HG03095 (cell line): ENCODE measurements around the gene URM1.

Experiments
- ATAC-seq: cut with Tn5 transposase; IDR thresholded peaks from one replicate; pipeline ENCODE4 v1.9.1; 2021; ENCODE audit warnings: moderate library complexity; ENCODE audit not compliant: unreplicated experiment

Gene URM1

DNA sequence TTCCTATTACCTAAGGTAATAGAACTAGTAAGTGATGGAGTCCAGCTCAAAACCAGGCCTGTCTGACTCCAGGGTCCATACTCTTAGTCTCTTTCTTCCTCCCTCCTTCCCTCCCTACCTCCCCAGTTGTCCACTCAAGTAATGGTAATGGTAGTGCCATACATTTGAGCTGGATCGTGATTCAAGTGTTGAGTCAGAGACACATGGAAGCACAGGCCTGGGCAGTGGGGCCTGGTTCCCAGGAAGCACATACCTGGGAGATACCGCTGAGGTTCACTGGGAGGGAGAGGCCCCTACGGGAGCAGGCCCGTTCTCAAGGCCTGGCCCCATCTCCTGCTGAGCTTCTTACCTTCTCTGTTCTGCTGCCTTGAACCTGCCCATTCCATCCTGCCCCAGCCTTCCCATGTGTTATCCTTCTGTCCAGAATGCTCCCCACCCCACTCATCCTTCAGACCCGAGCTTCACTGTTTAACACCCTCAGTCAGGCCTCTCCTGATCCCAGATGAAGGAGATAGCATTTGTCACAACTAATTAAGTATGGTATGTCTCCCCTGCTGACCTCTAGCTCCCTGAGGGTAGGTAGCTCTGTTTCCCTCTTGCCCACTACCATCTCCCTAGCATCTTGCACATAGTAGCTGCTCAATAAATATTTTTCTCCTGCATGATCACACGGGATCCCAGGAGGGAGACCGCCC, 13.8 kb downstream of the URM1 start:
- no peak for ATAC-seq

DNA sequence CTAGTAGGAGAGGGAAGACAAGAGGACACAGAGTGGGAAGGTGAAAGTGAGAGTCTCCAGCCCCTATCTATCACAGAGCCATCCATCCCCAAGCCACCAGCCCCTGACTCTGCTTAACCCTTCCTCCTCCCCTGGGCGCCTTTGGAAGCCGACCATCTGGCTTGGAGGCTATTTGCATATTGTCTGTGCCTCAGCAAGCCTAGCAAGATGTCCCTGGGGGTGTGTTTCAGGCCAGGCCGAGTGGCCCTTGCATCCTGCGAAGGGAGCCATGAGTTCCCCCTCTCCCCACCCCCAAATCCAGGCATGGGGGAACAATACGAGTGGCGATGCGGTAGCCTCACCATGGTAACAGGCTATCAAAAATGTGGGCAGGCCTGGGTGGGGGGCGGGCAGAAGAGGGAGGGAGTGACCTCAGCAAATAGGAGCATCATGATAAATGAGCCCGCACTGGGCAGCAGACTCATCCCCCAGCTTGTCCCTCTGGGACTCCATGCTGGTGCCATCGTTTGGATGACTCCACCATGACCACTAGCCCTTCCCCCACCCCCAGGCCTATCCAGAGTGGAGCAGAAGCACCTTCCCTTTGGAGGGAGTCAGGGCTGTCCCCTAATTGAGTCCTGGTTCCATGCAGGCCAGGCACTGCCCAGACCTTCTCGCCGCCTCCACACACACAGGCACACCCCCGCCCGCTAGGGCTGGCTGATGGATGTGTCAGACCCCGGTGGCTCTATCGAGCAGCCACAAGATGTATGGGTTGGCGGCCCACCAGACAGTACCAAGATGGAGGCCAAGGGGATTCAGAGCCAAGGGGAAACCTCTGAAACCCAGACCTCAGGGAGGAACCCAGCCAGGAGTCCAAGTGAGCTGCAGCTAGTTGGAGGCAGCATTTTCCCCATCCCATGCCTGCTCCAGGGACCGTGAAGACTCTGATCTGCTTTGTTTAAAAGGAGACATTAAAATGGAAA, 14.6 kb downstream of the URM1 start:
- ATAC-seq, result no peak

DNA sequence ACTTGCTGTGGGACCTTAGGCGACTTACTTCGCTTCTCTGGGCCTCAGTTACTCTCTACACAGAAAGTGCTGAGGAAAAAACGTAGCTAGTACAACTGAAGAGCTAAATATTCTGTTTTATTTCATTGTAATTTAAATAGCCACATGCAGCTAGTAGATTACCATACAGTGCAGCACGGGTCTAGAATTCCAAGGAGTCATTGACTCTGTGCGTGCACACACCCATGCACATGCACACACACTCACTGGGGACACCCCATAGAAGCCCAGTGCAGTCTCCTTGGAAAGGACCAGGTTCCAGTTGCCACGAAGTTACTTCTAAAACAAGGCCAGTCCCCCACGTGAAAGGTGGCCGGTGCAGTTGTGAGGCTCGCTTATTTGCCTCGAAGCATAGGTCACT, 17.0 kb downstream of the URM1 start:
- ATAC-seq, result no peak

DNA sequence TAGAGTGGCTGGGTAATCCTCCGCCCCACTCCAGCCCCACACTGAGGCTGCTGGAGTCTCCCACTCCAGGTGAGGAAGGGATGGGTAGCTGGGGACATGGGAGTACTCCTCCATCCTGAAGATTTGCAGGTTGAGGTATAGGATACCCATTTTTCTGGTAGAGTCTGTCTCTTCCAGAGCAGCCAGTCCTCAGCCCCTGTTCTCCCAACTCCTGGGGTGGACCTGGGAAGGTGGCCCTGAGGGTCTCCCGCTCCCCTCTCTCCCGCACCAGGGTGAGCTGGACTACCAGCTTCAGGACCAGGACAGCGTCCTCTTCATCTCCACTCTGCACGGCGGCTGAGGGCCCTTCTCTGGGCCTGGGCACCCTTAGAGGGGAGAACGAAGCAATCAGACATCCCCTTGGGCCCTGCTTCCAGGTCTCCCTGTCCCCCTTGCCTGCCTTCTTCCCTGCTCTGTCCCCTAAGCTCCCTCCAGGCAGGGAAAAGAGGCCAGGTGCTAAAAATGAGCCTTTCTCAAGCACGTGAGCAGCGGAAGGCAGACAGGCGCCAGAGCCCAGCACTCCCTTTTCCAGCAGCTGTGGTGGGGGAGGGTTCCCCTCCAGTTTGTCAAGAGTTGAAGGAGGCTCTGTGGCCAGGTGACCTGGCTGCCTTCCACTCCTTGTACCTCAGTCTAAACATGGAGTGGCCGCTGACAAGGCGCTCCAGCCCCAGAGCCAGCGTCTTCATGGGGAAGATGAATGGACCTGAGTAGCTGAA, 18.4 kb downstream of the URM1 start:
- no peak for ATAC-seq

DNA sequence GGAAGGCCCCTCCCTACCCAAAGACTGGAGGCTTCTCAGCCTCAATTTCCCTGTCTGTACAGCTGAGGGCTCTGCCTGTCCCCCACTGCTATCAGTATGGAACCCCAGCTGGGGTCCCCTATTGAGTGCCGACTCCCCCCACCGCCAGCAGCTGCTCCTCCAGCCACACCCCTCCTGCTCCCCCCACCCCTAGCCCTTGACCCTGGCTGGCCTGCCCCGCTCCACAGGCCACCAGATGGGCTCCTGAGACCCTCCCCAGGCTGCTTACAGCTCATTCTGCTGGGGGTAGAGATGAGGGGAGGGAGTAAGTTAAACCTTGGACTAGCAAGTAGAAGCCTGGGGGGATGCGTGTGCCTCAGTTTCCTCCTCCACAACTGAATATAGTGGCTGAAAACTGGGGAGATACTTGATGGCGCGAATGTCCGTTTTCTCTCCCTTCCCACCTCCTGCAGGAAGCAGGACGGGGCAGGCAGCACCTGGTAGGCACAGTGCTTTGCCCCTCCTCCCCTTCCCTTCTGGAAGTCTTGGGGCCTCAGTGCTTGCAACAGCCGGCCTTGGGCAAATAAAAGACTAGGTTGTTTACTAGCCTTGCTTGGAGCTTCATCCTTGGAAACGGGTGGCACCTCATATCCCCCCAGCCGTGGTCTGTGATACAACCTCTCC, 19.1 kb downstream of the URM1 start:
- ATAC-seq, result no peak

DNA sequence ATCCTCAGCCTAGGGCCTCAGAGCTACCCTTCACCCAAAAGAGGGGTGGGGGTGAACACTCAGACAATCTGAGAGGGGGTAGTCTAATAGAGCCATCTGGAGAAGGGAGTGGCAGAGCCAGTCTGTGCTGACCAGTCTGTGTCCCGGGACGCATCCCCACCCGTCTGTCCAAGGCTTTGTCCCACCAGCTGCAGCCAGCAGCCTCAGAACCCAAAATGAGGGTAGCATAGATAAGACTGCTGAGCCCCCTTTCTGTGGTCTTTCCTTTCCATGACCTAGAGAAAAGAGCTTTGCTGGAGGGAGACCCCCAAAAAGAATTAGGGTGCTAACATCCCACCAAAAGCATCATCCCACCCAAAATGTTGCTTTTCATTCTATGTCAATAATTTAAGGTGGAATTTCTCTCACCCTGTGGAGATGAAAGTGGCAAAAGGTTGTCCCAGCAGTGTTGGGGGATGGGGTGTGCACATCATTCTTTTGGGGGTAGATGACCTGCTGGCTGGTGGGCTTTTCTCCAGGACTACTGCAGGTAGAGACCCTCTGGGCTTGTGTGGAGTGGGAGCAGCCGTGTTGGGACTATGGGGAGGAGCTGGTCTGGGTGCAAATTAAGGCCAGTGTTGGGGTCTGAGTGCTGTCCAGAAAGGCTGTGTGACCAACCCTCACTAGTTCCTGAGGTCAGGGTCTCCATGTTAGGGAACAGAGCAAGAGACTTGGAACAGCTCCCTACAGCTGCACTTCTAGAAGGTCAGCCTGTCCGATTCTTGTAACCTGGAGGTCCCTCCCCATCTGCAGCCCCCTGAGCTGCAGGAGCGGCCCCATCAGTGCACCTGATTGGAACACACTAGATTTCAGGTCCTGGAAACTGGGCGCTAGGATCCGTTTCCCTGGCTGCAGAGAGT, 19.9 kb downstream of the URM1 start:
- ATAC-seq, result no peak

DNA sequence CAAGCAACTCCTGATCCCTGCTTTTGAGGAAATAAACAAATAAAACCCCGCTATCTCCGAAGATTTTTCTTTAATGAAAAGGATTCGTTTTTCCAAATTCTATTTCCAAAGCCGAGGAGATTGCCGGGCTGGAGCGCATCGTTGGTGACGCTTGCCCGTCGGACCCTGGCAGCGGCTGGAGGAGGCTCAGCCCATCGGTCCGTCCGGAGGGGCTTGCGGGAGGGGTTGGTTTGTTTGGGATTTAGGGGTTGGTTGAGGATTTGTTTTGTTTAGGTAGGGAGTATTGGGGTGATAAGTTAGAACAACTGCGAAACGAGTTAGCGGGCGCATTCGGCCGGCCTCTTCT, 20.8 kb downstream of the URM1 start:
- ATAC-seq, result no peak

DNA sequence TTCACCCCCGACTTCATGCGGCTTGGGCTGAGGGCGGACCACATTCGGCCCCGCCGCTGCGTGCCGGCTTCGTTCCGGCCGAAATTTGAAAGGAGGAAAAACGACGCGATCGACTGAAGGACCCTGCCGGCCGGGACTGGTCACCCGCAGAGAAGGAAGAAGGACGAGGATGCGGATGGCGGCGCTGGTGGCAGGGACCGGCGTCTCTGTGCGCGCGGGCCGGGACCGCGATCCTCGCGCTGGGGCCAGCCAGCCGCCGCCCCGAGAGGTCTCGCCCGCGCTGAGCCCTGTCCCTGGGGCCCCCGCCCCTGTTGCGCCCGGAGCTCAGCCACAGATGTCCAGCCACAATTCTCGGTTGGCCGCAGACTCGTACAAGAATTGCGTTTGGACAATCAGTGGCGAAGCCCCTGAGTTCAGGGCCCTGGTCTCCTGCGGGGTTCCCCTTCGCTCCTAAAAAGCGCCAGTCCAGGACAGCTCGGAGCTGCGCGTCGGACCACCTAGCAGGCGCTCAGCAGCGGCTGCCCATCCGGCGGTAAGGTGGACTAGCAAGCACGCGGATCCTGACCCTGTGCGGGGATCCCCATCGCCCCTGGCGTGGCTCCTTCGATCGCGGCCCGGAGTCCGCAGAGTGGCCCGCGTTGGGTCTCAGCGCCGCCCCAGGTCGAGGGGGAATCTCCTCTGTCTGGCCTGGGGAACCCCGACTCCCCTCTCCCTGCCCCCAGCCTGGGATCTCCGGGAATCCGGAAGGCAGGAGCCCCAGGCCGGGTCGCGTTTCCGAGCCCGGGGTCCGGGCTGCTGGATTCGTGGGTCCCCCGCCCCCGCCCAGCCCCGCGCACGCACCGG, 21.3 kb downstream of the URM1 start:
- no peak for ATAC-seq

DNA sequence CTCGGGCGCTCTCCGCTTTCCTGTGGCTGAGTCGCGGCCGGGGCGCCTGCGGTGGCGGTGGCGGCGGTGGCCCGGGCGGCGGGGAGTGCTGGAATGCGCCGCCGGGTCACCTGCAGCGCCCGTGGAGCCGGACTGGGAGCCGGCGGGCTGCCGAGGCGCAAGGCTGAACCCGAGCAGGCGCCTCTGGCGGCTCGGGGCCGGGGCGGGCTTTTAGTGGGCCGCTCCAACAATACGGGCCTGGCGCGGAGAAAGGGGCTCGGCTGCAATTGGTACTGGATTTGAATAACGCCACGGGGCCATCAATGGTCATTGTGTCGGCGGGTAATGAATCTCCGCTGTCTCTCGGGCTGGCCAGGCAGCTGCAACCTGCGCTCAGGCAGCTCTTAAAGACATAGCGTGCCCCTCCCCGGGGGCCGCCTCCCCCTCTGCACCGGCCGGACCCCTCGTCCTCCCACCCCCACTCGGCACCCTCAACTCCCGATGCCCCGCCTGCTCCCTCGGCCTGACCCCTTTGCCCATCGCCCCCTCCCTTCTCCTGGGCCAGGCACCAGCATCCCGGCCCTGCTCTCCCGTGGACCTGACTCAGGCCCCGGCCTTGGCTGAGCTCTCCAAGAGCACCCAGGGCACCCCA, 22.1 kb downstream of the URM1 start:
- ATAC-seq, result no peak

DNA sequence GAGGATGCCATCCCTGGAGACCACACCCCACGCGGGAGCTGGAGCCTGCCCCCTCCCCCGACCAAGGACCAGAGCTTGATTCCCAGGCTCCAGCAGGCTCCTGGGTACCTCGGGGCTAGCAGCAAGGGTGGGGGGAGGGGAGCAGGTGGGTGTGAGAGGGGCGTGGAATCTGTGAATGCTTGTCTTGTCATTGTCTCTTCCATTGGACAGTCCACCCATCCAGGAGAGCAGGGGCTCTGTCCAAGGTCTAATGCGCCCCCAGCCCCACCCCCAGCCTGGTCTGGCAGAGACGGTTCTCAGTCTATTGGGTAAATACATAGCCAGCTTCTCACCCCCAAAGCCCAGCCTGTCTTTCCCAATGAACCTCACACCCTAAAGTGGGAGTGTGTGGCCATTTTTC, 22.8 kb downstream of the URM1 start:
- ATAC-seq, result no peak

DNA sequence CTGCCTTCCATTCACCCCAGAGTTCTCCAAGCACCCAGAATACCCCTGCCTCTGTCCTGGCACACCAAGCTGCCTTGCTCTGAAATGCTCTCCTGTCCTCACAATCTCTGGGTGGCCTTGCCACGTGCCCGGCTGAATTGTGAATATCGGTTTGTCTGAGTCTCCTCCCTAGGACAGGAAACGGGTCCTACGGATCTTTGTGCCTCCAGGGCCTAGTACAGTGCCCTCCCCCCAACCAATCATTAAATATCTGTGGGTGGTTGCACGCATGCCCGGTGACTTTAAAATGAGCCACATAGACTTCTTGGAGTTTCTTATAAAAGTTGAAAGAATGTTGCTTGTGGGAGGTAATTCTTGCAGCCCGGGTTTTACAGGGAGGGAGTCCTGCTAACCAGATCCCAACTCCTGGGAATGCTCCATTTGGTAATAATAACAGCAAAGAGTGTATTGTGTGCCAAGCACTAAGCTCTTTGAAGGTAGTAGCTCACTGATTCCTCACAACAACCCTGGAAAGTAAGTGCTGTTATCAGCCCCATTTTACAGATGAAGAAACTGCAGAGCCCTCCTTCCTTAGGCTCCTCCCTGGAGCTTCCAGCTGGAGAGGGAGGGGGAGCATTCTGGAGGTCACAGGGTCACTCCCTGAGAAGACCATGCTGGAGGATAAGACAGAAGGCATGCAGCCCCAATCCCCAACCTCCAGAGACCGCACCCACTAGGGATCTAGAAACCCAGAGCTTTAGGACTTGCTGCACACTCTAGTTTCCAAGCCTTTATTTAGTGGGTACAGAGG, 23.4 kb downstream of the URM1 start:
- no peak for ATAC-seq

DNA sequence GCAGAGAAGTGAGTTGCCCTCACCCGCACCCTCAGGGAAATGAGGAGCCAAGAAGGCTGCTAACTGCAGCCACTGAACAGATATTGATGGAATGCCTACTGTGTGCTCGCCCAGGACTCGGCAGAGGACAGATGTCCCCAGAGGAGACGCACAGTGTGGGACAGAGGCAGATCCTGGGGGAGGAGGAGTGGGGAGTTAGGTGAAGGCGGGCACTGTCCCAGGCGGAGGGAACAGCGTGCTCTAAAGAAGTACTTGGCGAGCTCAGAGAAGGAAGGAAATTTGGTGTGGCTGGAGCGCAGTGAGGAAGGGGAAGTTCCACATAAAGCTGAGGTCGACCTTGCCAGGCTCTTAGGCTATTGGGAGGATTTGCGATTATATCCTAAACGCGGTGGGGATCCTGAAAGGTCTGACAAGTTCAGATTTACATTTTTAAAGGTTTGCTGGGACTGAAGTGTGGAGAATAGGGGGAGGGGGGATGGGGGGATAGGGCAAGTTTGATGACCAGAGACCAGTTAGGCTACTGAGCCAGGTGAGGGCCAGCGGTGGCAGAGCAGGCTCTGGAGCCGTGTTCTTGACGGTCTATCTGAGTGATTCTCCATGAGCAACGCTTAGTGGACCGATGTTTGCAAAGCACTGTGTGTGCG, 25.9 kb downstream of the URM1 start:
- ATAC-seq, result no peak

DNA sequence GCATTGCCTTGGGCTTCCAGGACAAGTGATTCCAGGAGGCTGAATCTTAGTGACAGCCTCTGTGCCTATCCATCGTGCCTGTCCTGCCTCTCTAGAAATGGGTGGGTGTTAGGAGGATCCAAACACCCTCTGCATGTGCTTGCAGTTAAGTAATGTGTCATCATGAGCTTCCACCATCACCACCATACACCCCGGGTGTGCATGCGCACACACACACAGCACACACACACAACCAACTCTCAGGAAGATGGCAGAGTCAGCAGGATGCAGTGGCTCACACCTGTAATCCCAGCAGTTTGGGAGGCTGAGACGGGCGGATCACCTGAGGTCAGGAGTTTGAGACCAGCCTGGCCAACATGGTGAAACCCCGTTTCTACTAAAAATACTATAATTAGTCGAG, 26.7 kb downstream of the URM1 start:
- ATAC-seq, result no peak

DNA sequence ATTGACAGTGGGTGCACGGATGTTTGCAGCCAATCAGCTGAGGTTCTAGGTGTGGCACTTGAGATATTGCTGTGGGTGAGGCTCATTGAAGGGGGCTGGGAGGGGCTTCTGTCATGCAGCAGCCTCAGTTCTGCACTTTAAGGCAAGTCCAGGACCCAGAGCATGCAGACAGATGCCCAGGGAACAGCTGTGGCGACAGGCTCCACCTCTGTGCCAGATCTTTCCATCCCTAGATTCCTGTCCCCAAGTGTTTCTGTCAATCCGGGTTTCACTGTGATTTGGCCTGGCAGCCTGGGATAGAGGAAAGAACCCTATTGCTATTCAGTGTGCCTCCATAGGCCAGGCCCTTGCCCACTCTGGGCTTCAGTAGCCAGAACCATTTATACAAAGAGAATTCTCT, 28.7 kb downstream of the URM1 start:
- ATAC-seq, result no peak

DNA sequence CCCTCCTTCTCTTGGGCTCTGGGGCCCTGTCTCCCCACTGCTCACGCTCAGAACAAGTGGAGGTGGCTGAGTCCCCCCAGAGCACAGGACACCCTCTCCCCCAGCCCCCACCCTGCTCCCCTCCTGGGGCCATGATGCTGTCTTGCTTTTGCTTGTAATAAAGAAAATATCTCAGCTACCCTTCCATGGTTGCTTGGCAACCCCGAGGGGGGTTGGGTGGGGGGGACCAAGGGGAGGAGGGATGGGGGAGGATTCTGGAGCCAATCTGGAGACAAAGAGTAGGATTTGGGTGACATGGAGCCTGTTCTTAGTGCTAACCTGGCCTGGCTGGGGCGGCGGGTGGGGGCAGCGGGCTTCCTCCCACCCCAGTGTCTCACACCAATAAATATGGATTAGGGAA, 33.4 kb downstream of the URM1 start:
- no peak for ATAC-seq

DNA sequence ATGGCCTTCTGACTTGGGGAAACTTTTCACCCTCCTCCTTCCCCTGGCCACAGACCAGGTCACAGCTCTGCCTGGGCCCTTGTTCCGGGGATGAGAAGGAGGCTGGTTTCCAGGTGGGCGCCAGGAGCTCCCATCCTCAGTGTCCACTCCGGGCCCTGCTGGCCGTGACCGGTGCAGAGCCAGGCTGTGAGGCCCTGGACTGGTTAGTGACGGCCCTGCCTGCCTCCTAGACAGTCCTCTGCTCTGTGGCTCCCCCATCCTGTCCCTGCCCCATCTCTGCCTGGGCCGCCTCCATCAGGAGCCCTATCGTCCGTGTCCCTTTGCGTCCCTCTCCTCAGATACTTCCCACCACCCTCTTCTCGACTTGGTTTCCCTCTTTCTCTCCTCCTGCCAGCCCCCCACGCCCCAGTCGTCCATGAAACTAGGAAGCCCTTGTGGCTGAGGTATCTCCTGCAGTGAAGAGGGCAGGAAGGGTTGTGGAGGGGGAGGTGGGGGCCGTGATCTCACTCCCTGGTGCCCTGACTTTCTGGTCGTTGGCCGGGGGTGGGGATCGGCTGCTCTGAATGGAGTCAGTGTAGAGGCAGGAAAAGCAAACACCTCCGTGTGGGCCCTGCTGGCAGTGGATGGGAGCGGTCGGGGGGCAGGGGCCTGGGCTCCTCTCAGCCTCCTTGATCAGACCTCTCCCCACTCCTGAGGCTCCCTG, 34.1 kb downstream of the URM1 start:
- no peak for ATAC-seq

DNA sequence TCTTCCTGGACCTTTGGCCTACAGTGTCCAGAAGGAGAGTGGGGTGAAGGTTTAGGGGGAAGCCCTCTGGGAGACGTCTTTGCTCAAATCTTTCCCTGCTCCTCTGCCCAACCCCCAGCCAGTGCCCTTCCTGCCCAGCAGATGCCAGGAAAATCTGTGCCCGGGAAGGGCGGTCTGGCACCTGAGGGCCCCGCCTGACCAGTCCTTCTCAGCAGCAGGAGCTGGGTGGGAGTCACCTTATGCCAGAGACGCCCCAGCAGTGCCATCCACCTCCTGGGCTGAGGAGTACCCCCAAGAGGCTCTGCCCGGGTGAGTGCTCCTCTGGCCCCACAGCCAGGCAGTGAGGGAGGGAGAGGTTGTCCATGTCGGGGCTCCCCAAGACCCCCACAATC, 34.6 kb downstream of the URM1 start:
- no peak for ATAC-seq
